Dendritic cell treated with granulocyte-macrophage colony-stimulating factor and Interleukin-4, amounts not matched to agents 40 ng/mL and 50 ng/mL, for 4 days (primary cell): ENCODE results near the gene QSOX2.

ENCODE experiments used
- H3K27ac Mint-ChIP-seq: one replicate; pipeline ENCODE4 v1.8.0; 2022; ENCODE audit warnings: mild to moderate bottlenecking, mixed read lengths
- H3K27me3 Mint-ChIP-seq: one replicate; pipeline ENCODE4 v1.8.0; 2022; ENCODE audit warnings: mild to moderate bottlenecking, mixed read lengths
- H3K36me3 Mint-ChIP-seq: one replicate; pipeline ENCODE4 v1.8.0; 2022; ENCODE audit warnings: low read depth, mixed read lengths
- H3K4me1 Mint-ChIP-seq: one replicate; pipeline ENCODE4 v1.8.0; 2022; ENCODE audit warnings: low read depth, mixed read lengths
- H3K4me3 Mint-ChIP-seq: one replicate; pipeline ENCODE4 v1.8.0; 2022; ENCODE audit warnings: mild to moderate bottlenecking, moderate library complexity, mixed read lengths
- H3K9me3 Mint-ChIP-seq: one replicate; pipeline ENCODE4 v1.8.0; 2022; ENCODE audit warnings: mixed read lengths
- intact Hi-C: fragments of 100-400 bp; cut with micrococcal nuclease; formaldehyde crosslinking; loops from one replicate; pipeline ENCODE4 v1.15.0; 2022

QSOX2 gene

DNA sequence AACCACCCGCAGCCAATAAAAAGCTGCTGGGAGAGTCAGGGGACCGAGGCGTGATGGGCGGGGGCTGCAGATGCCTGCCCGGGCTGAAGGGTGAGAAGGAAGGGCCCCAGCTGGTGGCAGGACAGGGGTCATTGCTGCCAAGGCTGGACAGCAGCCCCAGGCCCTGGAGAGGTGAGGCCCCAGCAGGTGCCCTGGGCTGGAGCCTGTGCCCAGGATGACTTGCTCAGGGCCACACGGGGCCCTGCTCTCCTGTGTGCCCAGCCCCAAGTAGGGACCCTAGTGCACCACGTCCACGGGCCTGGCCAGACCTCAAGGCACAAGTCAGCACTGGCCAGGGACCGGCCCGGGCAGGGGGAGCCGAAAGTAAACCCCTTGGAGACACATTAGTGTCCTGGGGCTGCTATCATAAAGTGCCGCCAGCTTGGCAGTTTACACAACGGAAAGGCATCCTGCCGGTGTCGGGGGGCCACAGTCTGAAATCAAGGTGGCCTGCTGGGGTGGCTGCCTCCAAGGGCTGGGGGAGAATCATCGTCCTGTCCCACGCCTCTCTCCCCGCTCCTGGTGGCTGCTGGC is 62.7 kb downstream of the QSOX2 start:
- no peak overlapping the region for H3K27ac Mint-ChIP-seq
- no peaks in the 10 kb centered on the region for H3K4me1 Mint-ChIP-seq
- no peaks in the 10 kb centered on the region for H3K9me3 Mint-ChIP-seq
- H3K27me3 Mint-ChIP-seq: peaks cover 33% of the 10 kb centered on the region
- no peak overlapping the region for H3K4me3 Mint-ChIP-seq
- H3K36me3 Mint-ChIP-seq: no peaks in the 10 kb centered on the region
- intact Hi-C loops: no loop called here

DNA sequence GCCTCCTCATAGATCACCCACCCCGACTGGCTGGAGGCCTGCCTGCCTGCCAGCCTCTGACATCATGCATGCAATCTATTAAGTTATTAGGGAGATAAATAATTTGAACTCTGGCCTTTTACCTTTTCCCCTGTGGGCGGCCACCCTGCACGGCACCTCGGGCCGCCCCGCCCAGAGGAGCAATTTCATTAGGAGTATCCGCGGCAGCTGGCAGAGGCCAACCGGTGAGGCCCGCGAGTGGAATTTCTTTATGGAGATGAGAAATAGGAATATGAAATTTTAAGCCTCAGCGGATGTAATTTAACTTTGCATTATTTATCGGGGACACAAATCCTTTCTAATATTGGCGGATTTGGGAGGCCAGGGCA is 63.2 kb downstream of the QSOX2 start:
- no peaks in the 10 kb centered on the region for H3K36me3 Mint-ChIP-seq
- peaks cover 29% of the 10 kb centered on the region for H3K27me3 Mint-ChIP-seq
- no peaks in the 10 kb centered on the region for H3K9me3 Mint-ChIP-seq
- no peak overlapping the region for H3K4me3 Mint-ChIP-seq
- intact Hi-C loops: no loop called here
- no peaks in the 10 kb centered on the region for H3K4me1 Mint-ChIP-seq
- no peak overlapping the region for H3K27ac Mint-ChIP-seq

- H3K4me1 Mint-ChIP-seq: no peaks in the 10 kb centered on the region
- H3K27me3 Mint-ChIP-seq: peaks cover 26% of the 10 kb centered on the region
- no peaks in the 10 kb centered on the region for H3K36me3 Mint-ChIP-seq
- H3K27ac Mint-ChIP-seq: no peak overlapping the region
- intact Hi-C loops: no loop called here
- H3K9me3 Mint-ChIP-seq: no peaks in the 10 kb centered on the region
- H3K4me3 Mint-ChIP-seq: no peak overlapping the region
Measured at GRCh38 chr9:136181784-136182419, 63.7 kb downstream of the QSOX2 start.

DNA sequence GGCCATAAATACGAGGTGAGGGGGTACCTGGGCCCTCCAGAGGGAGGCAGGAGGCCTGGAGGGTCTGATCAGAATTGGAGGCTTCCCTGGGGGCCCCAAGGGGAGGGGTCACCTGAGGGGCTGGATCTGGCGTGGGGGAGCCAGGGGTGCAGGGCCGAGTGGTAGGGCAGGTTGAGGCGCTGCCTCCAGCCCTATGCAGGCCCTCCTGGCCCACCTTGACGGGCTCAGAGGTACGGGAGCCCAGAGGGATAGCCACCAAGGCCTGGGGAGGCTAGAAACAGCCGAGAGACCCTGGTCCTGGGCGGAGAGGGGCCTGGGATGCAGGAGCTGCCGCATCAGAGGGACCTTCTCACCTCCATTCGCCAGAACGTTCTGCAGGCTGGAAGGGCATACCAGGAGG is 65.0 kb downstream of the QSOX2 start:
- Mint-ChIP-seq H3K36me3 (no peaks in the 10 kb centered on the region), H3K27me3 (peaks cover 19% of the 10 kb centered on the region), H3K4me1 (no peaks in the 10 kb centered on the region), H3K27ac (no peak overlapping the region), H3K4me3 (no peak overlapping the region), H3K9me3 (no peaks in the 10 kb centered on the region)
- intact Hi-C loops: no loop called here

DNA sequence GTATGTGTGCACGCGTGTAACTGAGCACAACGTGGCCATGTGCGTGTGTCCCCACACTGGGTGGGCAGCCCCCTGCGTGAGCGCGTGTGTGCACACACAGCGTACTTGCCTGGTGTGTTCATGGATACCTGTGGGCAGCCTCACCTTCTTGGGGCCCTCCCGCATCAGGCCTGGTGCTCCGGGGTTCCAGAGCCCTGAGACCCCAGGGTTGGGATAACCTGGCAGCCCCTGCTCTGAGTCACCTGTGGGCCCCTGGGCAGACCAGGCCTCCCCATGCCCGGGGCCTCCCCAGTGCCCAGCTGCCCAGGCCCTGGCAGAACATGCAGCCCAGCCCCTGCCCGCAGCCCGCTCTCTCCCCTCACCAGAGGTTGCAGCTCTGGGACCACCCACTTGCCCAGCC is 65.9 kb downstream of the QSOX2 start:
- Mint-ChIP-seq H3K4me1 (no peaks in the 10 kb centered on the region), H3K4me3 (no peak overlapping the region), H3K36me3 (no peaks in the 10 kb centered on the region), H3K27ac (no peak overlapping the region), H3K27me3 (peaks cover 12% of the 10 kb centered on the region), H3K9me3 (no peaks in the 10 kb centered on the region)
- intact Hi-C loops: no loop called here

DNA sequence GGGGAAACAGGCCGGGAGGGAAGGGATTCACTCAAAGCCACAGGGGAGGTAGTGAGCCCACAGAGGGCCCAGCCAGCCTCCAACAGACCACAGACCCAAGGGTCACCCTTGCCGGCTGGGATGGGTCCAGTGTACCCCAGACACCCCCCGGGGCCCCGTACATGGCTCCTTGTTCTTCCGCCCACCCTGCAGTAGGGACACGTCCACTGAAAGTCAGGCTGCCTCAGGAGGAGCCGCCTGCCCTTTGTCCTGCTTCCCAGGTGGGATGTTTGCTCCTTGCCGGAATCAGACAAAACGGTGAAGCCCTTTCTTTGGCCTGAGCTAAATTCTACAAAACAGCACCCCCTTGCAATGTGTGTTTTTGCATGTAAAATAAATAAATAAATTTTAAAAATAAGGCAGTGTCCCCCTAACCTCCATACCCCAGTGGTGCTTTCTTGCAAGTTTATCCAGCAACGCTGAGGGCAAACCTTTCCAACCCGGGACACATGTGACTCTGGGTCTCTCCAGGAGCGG is 66.5 kb downstream of the QSOX2 start:
- Mint-ChIP-seq H3K4me1 (no peaks in the 10 kb centered on the region), H3K4me3 (no peak overlapping the region), H3K36me3 (no peaks in the 10 kb centered on the region), H3K27me3 (peaks cover 12% of the 10 kb centered on the region), H3K27ac (no peak overlapping the region), H3K9me3 (no peaks in the 10 kb centered on the region)
- intact Hi-C loops: no loop called here

DNA sequence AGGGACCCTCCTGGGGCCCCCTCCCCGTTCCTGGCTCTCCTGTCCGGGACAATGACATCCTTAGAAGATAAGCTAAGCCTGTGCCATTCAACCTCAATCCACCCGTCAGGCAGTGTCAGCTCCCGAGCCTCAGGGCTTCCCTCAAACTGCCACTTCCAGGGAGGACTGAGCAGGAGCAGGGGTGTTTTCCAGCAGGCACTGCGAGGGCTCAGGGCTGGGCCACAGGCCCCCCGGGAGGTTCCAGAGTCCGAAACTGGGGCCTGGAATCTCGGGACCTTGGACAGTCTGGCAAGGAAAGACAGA is 66.9 kb downstream of the QSOX2 start:
- H3K4me3 Mint-ChIP-seq: no peak overlapping the region
- intact Hi-C loops: no loop called here
- no peaks in the 10 kb centered on the region for H3K9me3 Mint-ChIP-seq
- no peaks in the 10 kb centered on the region for H3K4me1 Mint-ChIP-seq
- no peak overlapping the region for H3K27ac Mint-ChIP-seq
- peaks cover 11% of the 10 kb centered on the region for H3K27me3 Mint-ChIP-seq
- no peaks in the 10 kb centered on the region for H3K36me3 Mint-ChIP-seq

DNA sequence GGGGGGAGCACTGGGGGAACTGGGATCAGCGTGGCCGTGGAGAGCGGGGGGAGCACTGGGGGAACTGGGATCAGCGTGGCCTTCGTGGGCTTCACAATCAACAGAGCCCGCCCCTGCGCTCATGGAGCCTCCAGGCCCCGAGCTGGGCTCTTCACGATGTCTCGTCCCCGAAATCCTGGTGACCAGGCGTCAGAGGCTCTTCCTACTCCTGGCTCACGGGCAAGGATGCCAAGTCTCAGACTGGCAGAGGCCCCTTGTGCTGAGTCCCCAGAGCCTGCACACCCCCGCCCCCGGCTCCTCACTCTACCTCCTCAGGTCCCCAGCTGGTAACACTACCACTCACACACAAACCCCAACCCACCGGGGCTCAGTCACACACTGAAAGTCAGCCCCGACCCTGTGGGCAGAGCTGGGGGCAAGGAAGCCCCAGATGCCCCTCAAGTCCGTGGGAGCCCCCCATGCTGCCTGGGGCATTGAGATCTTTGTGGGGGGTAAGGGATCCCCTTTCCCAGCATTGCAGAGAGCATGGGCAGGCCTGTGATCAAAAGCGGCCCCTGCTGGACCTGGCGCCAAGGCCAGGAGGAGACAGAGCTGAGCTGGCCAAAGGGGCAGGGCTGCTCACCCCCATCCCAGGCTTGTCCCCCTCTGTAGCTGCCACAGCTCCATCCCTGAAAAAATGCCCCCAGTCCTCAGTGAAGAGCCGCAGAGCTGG is 67.4 kb downstream of the QSOX2 start:
- Mint-ChIP-seq H3K27ac (no peak overlapping the region), H3K4me1 (no peaks in the 10 kb centered on the region), H3K4me3 (no peak overlapping the region), H3K9me3 (no peaks in the 10 kb centered on the region), H3K27me3 (peaks cover 7% of the 10 kb centered on the region), H3K36me3 (no peaks in the 10 kb centered on the region)
- intact Hi-C loops: no loop called here

DNA sequence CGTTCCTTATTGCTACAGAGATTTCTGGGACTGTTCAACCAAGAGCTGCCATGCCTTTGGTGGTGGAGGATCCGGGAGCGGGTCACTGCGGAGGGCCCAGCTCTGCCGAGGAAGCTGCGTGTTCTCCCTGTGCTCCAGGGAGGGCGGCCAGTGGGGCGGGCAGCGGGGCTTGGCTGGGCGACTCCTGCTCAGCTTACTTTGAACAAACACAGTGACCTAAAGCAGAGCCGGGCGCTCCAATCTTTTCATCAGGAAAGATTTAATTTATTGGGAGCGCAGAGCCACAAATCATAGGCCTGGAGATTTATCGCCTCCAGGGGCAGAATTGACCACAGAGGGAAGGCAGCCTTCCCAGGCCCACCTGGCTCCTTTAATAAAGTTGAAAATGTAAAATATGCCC is 68.4 kb downstream of the QSOX2 start:
- H3K36me3 Mint-ChIP-seq: no peaks in the 10 kb centered on the region
- intact Hi-C loops: no loop called here
- H3K9me3 Mint-ChIP-seq: no peaks in the 10 kb centered on the region
- no peak overlapping the region for H3K27ac Mint-ChIP-seq
- H3K27me3 Mint-ChIP-seq: peaks cover 7% of the 10 kb centered on the region
- H3K4me3 Mint-ChIP-seq: no peak overlapping the region
- H3K4me1 Mint-ChIP-seq: no peaks in the 10 kb centered on the region

GRCh38 chr9:136175616-136176197 is 69.9 kb downstream of the QSOX2 start:
- Mint-ChIP-seq H3K9me3 (no peaks in the 10 kb centered on the region), H3K27me3 (peaks cover 12% of the 10 kb centered on the region), H3K27ac (no peak overlapping the region), H3K4me3 (no peak overlapping the region), H3K36me3 (no peaks in the 10 kb centered on the region), H3K4me1 (no peaks in the 10 kb centered on the region)
- intact Hi-C loops: no loop called here

- Mint-ChIP-seq H3K27me3 (peaks cover 11% of the 10 kb centered on the region), H3K4me1 (no peaks in the 10 kb centered on the region), H3K27ac (no peak overlapping the region), H3K4me3 (no peak overlapping the region), H3K36me3 (no peaks in the 10 kb centered on the region), H3K9me3 (no peaks in the 10 kb centered on the region)
- intact Hi-C loops: no loop called here
Measured at GRCh38 chr9:136174779-136175615, 70.6 kb downstream of the QSOX2 start.

DNA sequence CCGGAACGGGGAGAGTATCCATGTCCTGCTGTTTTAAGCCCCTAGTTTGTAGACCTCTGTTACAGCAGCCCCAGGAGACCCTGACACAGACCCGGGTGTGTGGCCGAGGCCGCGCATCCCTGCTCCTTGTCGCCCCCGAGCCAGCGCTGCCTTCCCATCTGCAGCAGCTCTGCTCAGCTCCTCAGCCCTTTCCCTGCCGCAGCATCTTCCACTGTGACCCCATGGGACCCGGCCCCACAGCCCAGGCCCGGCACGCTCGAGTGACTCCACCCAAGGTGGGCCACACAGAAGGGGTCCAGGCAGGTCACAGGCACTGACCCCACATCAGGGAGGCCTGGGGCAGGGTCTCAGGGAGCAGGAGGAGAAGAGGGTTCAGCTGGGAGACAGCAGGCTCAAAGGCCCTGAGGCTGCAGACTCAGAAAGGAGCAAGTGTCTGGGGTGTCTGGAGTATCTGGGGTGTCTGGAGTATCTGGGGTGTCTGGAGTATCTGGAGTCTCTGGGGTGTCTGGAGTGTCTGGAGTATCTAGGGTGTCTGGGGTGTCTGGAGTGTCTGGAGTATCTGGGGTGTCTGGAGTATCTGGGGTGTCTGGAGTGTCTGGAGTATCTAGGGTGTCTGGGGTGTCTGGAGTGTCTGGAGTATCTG is 71.8 kb downstream of the QSOX2 start:
- no peaks in the 10 kb centered on the region for H3K4me1 Mint-ChIP-seq
- H3K4me3 Mint-ChIP-seq: no peak overlapping the region
- H3K9me3 Mint-ChIP-seq: no peaks in the 10 kb centered on the region
- peaks cover 17% of the 10 kb centered on the region for H3K27me3 Mint-ChIP-seq
- no peaks in the 10 kb centered on the region for H3K36me3 Mint-ChIP-seq
- intact Hi-C loops: no loop called here
- H3K27ac Mint-ChIP-seq: no peak overlapping the region

DNA sequence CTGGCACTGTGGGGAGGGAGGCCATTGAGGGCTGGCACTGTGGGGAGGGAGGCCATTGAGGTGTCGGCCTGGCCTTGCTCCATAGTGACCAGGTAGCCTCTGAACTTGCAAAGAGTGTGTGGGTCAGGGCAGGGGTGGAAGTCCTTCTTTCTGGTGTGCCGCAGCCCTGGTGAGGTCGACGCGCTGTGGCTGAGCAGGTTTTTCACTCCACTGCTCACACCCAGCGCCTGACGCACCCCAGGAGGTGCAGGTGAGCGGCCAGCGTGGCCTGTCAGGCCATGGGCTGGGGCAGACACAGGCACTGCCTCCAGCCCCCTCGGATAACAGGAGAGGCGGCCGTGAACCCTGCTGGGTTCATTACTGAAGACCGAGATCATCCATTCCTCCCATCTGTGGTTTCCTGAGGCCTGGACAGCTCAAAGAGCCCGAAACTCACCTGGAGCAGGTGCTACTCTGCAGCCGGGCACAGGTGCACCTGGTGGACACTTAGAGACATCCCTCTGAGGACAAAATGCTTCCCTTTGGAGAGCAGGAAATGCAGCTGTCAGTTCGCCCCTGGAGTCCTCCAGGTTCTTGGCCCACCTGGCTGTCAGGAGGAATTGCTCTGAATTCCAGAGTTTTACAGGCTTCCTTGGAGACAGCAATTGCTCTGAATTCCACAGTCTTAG is 73.1 kb downstream of the QSOX2 start:
- intact Hi-C loops: no loop called here
- H3K9me3 Mint-ChIP-seq: no peaks in the 10 kb centered on the region

More for the DNA sequence above, 73.1 kb downstream of the QSOX2 start:
- Mint-ChIP-seq H3K4me3 (no peak overlapping the region), H3K36me3 (no peaks in the 10 kb centered on the region), H3K27ac (no peak overlapping the region), H3K4me1 (no peaks in the 10 kb centered on the region), H3K27me3 (peaks cover 12% of the 10 kb centered on the region)
